Measurements from ENCODE around the gene PCNX4. TPM values are rescaled to one million over a fixed set of nuclear protein-coding genes. Genes with fewer than 3 reads are reported as not detected.

The PCNX4 gene
- total and polyA plus RNA-seq, 8 donors: 6.8 to 105 (median 30.7) TPM

GRCh38 chr14:60195179-60195810, 103.6 kb downstream of the PCNX4 start:
- no peak for TF ChIP-seq POLR2A (IDR thresholded peaks at IDR 0.05)
- TF ChIP-seq, protein P1, sequence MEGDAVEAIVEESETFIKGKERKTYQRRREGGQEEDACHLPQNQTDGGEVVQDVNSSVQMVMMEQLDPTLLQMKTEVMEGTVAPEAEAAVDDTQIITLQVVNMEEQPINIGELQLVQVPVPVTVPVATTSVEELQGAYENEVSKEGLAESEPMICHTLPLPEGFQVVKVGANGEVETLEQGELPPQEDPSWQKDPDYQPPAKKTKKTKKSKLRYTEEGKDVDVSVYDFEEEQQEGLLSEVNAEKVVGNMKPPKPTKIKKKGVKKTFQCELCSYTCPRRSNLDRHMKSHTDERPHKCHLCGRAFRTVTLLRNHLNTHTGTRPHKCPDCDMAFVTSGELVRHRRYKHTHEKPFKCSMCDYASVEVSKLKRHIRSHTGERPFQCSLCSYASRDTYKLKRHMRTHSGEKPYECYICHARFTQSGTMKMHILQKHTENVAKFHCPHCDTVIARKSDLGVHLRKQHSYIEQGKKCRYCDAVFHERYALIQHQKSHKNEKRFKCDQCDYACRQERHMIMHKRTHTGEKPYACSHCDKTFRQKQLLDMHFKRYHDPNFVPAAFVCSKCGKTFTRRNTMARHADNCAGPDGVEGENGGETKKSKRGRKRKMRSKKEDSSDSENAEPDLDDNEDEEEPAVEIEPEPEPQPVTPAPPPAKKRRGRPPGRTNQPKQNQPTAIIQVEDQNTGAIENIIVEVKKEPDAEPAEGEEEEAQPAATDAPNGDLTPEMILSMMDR (IDR thresholded peaks at IDR 0.05): no peak
- no peak for TF ChIP-seq EP300 (IDR thresholded peaks at IDR 0.05)
- TF ChIP-seq POLR2AphosphoS5 (IDR thresholded peaks at IDR 0.05): no peak
- Histone ChIP-seq H3K9me3 (peaks cover 0 to 11% (median 3%) of the 10 kb centered on the region in 4 donors), H3K27ac (no peak overlapping the region), H3K27me3 (no peaks in the 10 kb centered on the region), H3K36me3 (no peaks in the 10 kb centered on the region), H3K4me3 (no peak overlapping the region), H3K4me1 (peaks cover 0 to 7% (median 0%) of the 10 kb centered on the region in 4 donors)
- DNase-seq: no peak
- intact Hi-C loops (cut with DNase I; ENCODE audit: low total_unique reads): no loop called here
- 85 to 91% (median 86%) methylated on average over 5 of the region's 5 CpGs for WGBS, 5 donors

- Histone ChIP-seq H3K9me3 (peaks cover 0 to 11% (median 4%) of the 10 kb centered on the region in 4 donors), H3K4me1 (no peaks in the 10 kb centered on the region), H3K27ac (no peak overlapping the region), H3K4me3 (no peak overlapping the region), H3K36me3 (no peaks in the 10 kb centered on the region), H3K27me3 (no peaks in the 10 kb centered on the region)
- intact Hi-C loops (cut with DNase I; ENCODE audit: low total_unique reads): no loop called here
- DNase-seq: no peak
- WGBS, 5 donors: 32 to 59% (median 53%) methylated on average over 2 of the region's 2 CpGs
- TF ChIP-seq, protein P1 (IDR thresholded peaks at IDR 0.05): no peak
- TF ChIP-seq POLR2A (IDR thresholded peaks at IDR 0.05) (no peak), EP300 (IDR thresholded peaks at IDR 0.05) (no peak), POLR2AphosphoS5 (IDR thresholded peaks at IDR 0.05) (no peak)
Observed at GRCh38 chr14:60196291-60196690, 104.6 kb downstream of the PCNX4 start.

DNA sequence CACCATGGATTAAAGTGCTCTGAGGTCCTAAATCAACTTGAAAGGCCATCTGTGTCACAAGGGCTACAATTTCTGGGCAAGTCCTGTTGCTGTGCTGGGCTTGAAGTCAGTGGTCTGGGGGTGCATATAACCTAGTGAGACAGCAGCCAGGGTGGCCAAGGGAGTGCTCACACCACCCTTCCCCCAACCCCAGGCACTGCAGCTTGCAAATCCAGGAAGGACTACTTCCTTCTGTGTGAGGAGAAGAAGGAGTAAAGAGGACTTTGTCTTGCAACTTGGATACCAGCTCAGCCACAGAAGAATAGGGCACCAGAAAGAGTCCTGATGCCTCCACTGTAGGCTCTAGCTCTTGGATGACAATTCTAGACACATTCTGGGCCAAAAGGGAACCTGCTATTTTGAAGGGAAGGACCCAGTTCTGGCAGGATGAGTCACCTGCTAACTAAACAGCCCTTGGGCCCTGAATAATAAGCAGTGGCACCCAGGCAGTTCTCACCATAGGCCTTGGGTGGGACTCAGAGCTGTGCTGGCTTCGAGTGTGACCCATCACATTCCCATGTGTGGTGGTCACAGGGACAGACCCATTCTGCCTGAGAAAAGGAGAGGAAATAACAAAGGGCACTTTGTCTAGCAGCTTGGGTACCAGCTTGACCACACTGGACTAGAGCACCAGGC, 106.0 kb downstream of the PCNX4 start:
- Histone ChIP-seq H3K4me1 (no peaks in the 10 kb centered on the region), H3K9me3 (peaks cover 0 to 11% (median 4%) of the 10 kb centered on the region in 4 donors), H3K27ac (no peak overlapping the region), H3K36me3 (no peaks in the 10 kb centered on the region), H3K4me3 (no peak overlapping the region), H3K27me3 (no peaks in the 10 kb centered on the region)
- TF ChIP-seq, protein P1 (IDR thresholded peaks at IDR 0.05): no peak
- TF ChIP-seq POLR2AphosphoS5 (IDR thresholded peaks at IDR 0.05) (no peak), POLR2A (IDR thresholded peaks at IDR 0.05) (no peak), EP300 (IDR thresholded peaks at IDR 0.05) (no peak)
- WGBS, 5 donors: 70 to 100% (median 82%) methylated on average over 1 of the region's 1 CpG; no CpG with 5 or more reads in 1 of the 5 donors
- intact Hi-C loops (cut with DNase I; ENCODE audit: low total_unique reads): no loop called here
- no peak for DNase-seq

DNA sequence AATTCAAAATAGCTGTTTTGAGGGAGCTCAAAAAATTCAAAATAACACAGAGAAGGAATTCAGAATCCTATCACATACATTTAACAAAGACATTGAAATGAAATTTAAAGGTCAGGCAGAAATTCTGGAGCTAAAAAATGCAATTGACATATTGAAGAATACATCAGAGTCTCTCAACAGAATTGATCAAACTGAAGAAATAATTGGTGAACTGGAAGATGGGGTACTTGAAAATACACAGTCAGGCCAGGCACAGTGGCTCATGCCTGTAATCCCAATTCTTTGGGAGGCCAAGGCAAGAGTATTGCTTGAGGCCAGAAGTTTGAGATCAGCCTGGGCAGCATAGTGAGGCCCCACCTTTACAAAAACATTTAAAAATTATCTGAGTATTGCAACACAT, 107.6 kb downstream of the PCNX4 start:
- no peaks in the 10 kb centered on the region for H3K27me3 ChIP-seq
- H3K4me1 ChIP-seq: peaks cover 0 to 4% (median 0%) of the 10 kb centered on the region in 4 donors
- H3K9me3 ChIP-seq: peaks cover 0 to 11% (median 4%) of the 10 kb centered on the region in 4 donors
- no peak overlapping the region for H3K4me3 ChIP-seq
- DNase-seq: no peak
- TF ChIP-seq, protein P1 (IDR thresholded peaks at IDR 0.05): no peak
- TF ChIP-seq EP300 (IDR thresholded peaks at IDR 0.05): no peak
- no peak for TF ChIP-seq POLR2AphosphoS5 (IDR thresholded peaks at IDR 0.05)
- no peak for TF ChIP-seq POLR2A (IDR thresholded peaks at IDR 0.05)
- no peak overlapping the region for H3K27ac ChIP-seq
- no peaks in the 10 kb centered on the region for H3K36me3 ChIP-seq
- intact Hi-C loops (cut with DNase I; ENCODE audit: low total_unique reads): no loop called here

All from stomach (tissue), 9 donors.